K562 (cell line): ENCODE results near the gene PARP15. TPM values are rescaled to one million over a fixed set of nuclear protein-coding genes. Genes with fewer than 3 reads are reported as not detected.

Experiments
- ATAC-seq: fragments of 200-7000 bp; cut with Tn5 transposase; 3 replicates; pipeline ENCODE4 v1.9.1; 2020; ENCODE audit warnings: moderate library complexity
- BruUV-seq: library from RNA; stranded (reverse); fragments of 400-500 nt; replicated peaks from 2 replicates; lab custom pipeline; 2021; lab: Mats Ljungman, UMichigan
- CTCF ChIA-PET: fragments of 300-600 bp; formaldehyde crosslinking; extraction: SDS; loops from one replicate; lab custom pipeline; 2021; ENCODE audit warnings: low intra/inter-chr PET ratio; lab: Yijun Ruan, JAX
- POLR2A ChIA-PET: fragments of 300-600, 350-650 bp; sonication (Branson Sonifier 250); formaldehyde crosslinking; extraction: SDS; loops from one replicate; lab custom pipeline; 2021; ENCODE audit warnings: antibody characterized with exemption, inconsistent platforms; lab: Yijun Ruan, JAX
- DNase-seq, 4 experiments: peaks; one replicate each; pipeline versions ENCODE4 v3.0.0 to v3.0.0-alpha.2; 2011 to 2018; ENCODE audit warnings: low spot score in 3 of 4, mixed read lengths in 3 of 4; ENCODE audit errors: extremely low read depth in 1 of 4
- FAIRE-seq: peaks from 2 replicates; lab custom pipeline; 2011; peaks lifted over from hg19 to GRCh38; lab: Jason Lieb, UNC
- H2AFZ ChIP-seq: 2 replicates; pipeline ENCODE4 v1.6.0; 2011; ENCODE audit warnings: low read depth, low read length, control low read depth, inconsistent platforms
- H3K27ac ChIP-seq: fragments of 200-600 bp; 3 replicates; pipeline ENCODE4 v1.8.0; 2011; ENCODE audit warnings: low read depth, mild to moderate bottlenecking, control low read depth, inconsistent platforms, low read length, moderate library complexity, mixed read lengths; ENCODE audit errors: extremely low read depth
- H3K27me3 ChIP-seq, 2 experiments: fragments of 300-600 bp in 1 of 2; 2 replicates in 1 of 2; 3 replicates in 1 of 2; pipeline versions ENCODE4 v1.6.0 to v1.8.0; 2011; ENCODE audit warnings: inconsistent platforms in 2 of 2, low read length in 2 of 2, mild to moderate bottlenecking in 1 of 2, mixed read lengths in 1 of 2, moderate library complexity in 1 of 2; ENCODE audit not compliant: control insufficient read depth in 2 of 2, insufficient read depth in 2 of 2
- H3K36me3 ChIP-seq: fragments of 300-600 bp; 3 replicates; pipeline ENCODE4 v1.8.0; 2011; ENCODE audit warnings: mild to moderate bottlenecking, low read length, inconsistent platforms; ENCODE audit not compliant: control insufficient read depth, insufficient read depth
- H3K4me1 ChIP-seq, 2 experiments: fragments of 200-600 bp in 1 of 2; replicated peaks in 1 of 2; 2 replicates in 1 of 2; 3 replicates in 1 of 2; pipeline versions ENCODE4 v1.5.1 to v1.8.0; 2011; ENCODE audit warnings: inconsistent platforms in 2 of 2, low read length in 2 of 2, mild to moderate bottlenecking in 1 of 2, mixed read lengths in 1 of 2, moderate library complexity in 1 of 2; ENCODE audit not compliant: control insufficient read depth in 2 of 2, insufficient read depth in 2 of 2
- H3K4me2 ChIP-seq: 2 replicates; pipeline ENCODE4 v1.6.1; 2011; ENCODE audit warnings: low read length, control low read depth, inconsistent platforms, mixed read lengths; ENCODE audit not compliant: insufficient read depth
- H3K4me3 ChIP-seq: fragments of 200-600 bp; sonication (generic), shearing (Covaris generic); 2 replicates; pipeline ENCODE4 v1.5.1; 2016; ENCODE audit warnings: control low read depth, inconsistent platforms
- H3K79me2 ChIP-seq: fragments of 200-600 bp; 3 replicates; pipeline ENCODE4 v1.8.0; 2011; ENCODE audit warnings: low read length, inconsistent platforms; ENCODE audit not compliant: control insufficient read depth, insufficient read depth
- H3K9ac ChIP-seq, 2 experiments: 2 replicates each; pipeline versions ENCODE4 v1.6.0 to v1.6.1; 2011; ENCODE audit warnings: low read depth in 2 of 2, low read length in 2 of 2, control low read depth in 1 of 2, inconsistent platforms in 1 of 2, mild to moderate bottlenecking in 1 of 2, mixed read lengths in 1 of 2; ENCODE audit not compliant: insufficient read depth in 1 of 2
- H3K9me1 ChIP-seq: one replicate; pipeline ENCODE4 v1.6.0; 2011; ENCODE audit warnings: inconsistent platforms, mild to moderate bottlenecking, low read length, moderate library complexity; ENCODE audit not compliant: control insufficient read depth, insufficient read depth
- H3K9me3 ChIP-seq: replicated peaks from 2 replicates; pipeline ENCODE4 v1.5.1; 2011; ENCODE audit warnings: low read depth, low read length, inconsistent platforms; ENCODE audit not compliant: control insufficient read depth, insufficient read depth
- H4K20me1 ChIP-seq: replicated peaks from 2 replicates; pipeline ENCODE4 v1.6.1; 2011; ENCODE audit warnings: low read length, inconsistent platforms, mixed read lengths; ENCODE audit not compliant: control insufficient read depth, insufficient read depth
- ATF1 ChIP-seq, 2 experiments: fragments of 450-650 bp in 1 of 2; IDR thresholded peaks; 2 replicates each; pipeline ENCODE4 v1.6.1; 2016; ENCODE audit warnings: missing compliant biosample characterization in 1 of 2, missing genetic modification characterization in 1 of 2
- CTBP1 ChIP-seq: fragments of 450-650 bp; IDR thresholded peaks from 2 replicates; pipeline ENCODE4 v1.6.1; 2016; ENCODE audit warnings: borderline replicate concordance
- NEUROD1 ChIP-seq: fragments of 150-350 bp; IDR thresholded peaks from 2 replicates; pipeline ENCODE4 v1.6.1; 2014; ENCODE audit warnings: borderline replicate concordance, low read length, low read depth; ENCODE audit not compliant: partially characterized antibody
- NR2C2 ChIP-seq, 2 experiments: fragments of 200-800 bp in 1 of 2; sonication (Bioruptor generic) in 1 of 2; sonication (generic) in 1 of 2; formaldehyde crosslinking in 1 of 2; IDR thresholded peaks; 2 replicates each; pipeline versions ENCODE4 v1.6.1 to v1.8.0; 2016 to 2022; ENCODE audit warnings: mild to moderate bottlenecking in 1 of 2, missing compliant biosample characterization in 1 of 2, missing genetic modification characterization in 1 of 2, missing genetic modification reagents in 1 of 2
- WHSC1 ChIP-seq: IDR thresholded peaks from one replicate; pipeline ENCODE4 v1.6.1; 2012; ENCODE audit warnings: low read length, control low read depth, inconsistent platforms
- ZBTB1 ChIP-seq: sonication (generic); formaldehyde crosslinking; IDR thresholded peaks from 2 replicates; pipeline ENCODE4 v1.8.1; 2023; ENCODE audit warnings: missing genetic modification reagents, low read depth, mild to moderate bottlenecking, borderline replicate concordance
- ZNF146 ChIP-seq: IDR thresholded peaks from one replicate; pipeline ENCODE4 v1.6.1; 2018; ENCODE audit warnings: missing compliant biosample characterization; ENCODE audit not compliant: unreplicated experiment
- ZNF165 ChIP-seq: fragments of 250-450 bp; sonication (Bioruptor Pico); IDR thresholded peaks from 2 replicates; pipeline ENCODE4 v1.4.0; 2020; ENCODE audit warnings: borderline replicate concordance
- ZNF551 ChIP-seq: fragments of 250-450 bp; sonication (Bioruptor Pico); IDR thresholded peaks from 2 replicates; pipeline ENCODE4 v1.5.0; 2021; ENCODE audit warnings: mild to moderate bottlenecking, moderate library complexity
- ZNF583 ChIP-seq: fragments of 250-450 bp; sonication (Bioruptor Pico); IDR thresholded peaks from 2 replicates; pipeline ENCODE4 v1.4.0; 2020
- ZNF717 ChIP-seq: fragments of 250-450 bp; sonication (Bioruptor Pico); IDR thresholded peaks from 2 replicates; pipeline ENCODE4 v1.5.0; 2021
- WGBS: fragments of 100-300 bp; shearing (Covaris generic); methylation state at CpG from one replicate; pipeline ENCODE4 v1.1.6; 2016; ENCODE audit warnings: low coverage, mixed read lengths; ENCODE audit not compliant: insufficient coverage; ENCODE audit errors: missing lambda C conversion rate; 5-methylcytosine and 5-hydroxymethylcytosine counted together
- in situ Hi-C: fragments of 300-500 bp; cut with MboI; formaldehyde crosslinking; loops from 4 replicates; pipeline ENCODE4 v1.15.0; 2018; ENCODE audit warnings: inconsistent platforms, mixed read lengths
- intact Hi-C: fragments of 100-400 bp; cut with micrococcal nuclease; formaldehyde crosslinking; loops from 2 replicates; pipeline ENCODE4 v1.14.2; 2022
- polyA plus RNA-seq, 8 experiments: library from polyadenylated mRNA; depleted of rRNA in 4 of 8; stranded (reverse) in 5 of 8; unstranded in 3 of 8; fragments of >200 nt; fragmentation: Nextera tagmentation in 2 of 8; fragmentation: Illumina TruSeq in 1 of 8; extraction: Ambion mirVana in 2 of 8; extraction: Trizol in 1 of 8; gene quantifications; 2 replicates each; pipeline versions ENCODE4 v1.2.1 to v1.2.3, GENCODE V29; 2011 to 2014; ENCODE audit warnings: inconsistent platforms in 1 of 8, missing spikeins in 1 of 8
- total RNA-seq, 7 experiments: library from RNA; depleted of rRNA in 6 of 7; stranded (reverse); fragments of >200 nt in 6 of 7; fragmentation: Illumina TruSeq in 2 of 7; extraction: Trizol in 2 of 7; gene quantifications; 2 replicates each; pipeline versions ENCODE4 v1.2.1 to v1.2.3, GENCODE V29; 2011 to 2021; ENCODE audit warnings: low replicate concordance in 1 of 7
- TF ChIP-seq, protein P1 (sequence below): IDR thresholded peaks from 2 replicates; pipeline ENCODE4 v1.6.1; 2012; ENCODE audit warnings: low read depth, low read length, improper control_type of control experiment, borderline replicate concordance
- TF ChIP-seq, protein P2 (sequence below): fragments of 200-800 bp; sonication (Bioruptor generic); IDR thresholded peaks from 2 replicates; pipeline ENCODE4 v1.6.1; 2017; ENCODE audit warnings: missing genetic modification characterization, missing compliant biosample characterization
- TF ChIP-seq, protein P3 (sequence below): fragments of 450-650 bp; IDR thresholded peaks from 2 replicates; pipeline ENCODE4 v1.6.1; 2016; ENCODE audit warnings: antibody characterized with exemption
- TF ChIP-seq, protein P4 (sequence below): fragments of 450-650 bp; IDR thresholded peaks from 2 replicates; pipeline ENCODE4 v1.6.1; 2016; ENCODE audit warnings: missing biosample characterization, missing genetic modification characterization

PARP15 gene
- total and polyA plus RNA-seq, 9 of the 15 experiments (the other 6 are each of a cell fraction or from before 2014, with no cell fraction given) = 0.05 to 0.40 (median 0.13) TPM

DNA sequence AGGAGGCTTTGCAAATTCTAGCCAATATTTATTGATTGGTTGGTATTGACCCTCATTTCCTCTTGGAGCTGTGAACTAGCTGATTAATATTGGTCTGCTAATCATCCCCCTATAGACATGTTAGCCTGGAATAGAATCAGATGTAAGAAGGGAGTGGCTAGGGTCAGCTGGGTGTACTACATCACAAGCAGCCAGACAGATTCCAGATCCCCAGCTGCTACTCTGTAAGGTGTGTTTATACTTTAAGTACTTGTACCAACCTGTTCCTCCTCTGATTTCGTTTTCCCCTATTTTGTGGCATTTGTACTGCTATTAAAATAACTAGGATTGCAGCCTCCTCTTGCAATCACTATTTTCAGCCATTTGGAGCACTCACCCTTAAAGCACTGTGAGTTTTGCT lies 49.9 kb downstream of the PARP15 start:
- FAIRE-seq = no peak
- in situ Hi-C loops (no loop called here), intact Hi-C loops (no loop called here)
- ChIA-PET POLR2A (interaction anchor here (0.9 kb wide), 1 partner anchor 11 kb away, joined by 3 read pairs; no protein-coding TSS in a partner anchor), CTCF (no interaction called here)
- Histone ChIP-seq H3K4me3 (no peak overlapping the region), H3K79me2 (no peaks in the 10 kb centered on the region), H3K27me3 (peaks cover 9 to 12% of the 10 kb centered on the region in 2 experiments; a peak in 4 of 5 replicates), H2AFZ (no peak overlapping the region), H4K20me1 (no peaks in the 10 kb centered on the region), H3K36me3 (no peaks in the 10 kb centered on the region), H3K4me1 (no peaks in the 10 kb centered on the region), H3K9me3 (no peaks in the 10 kb centered on the region), H3K9ac (no peak overlapping the region), H3K9me1 (no peaks in the 10 kb centered on the region), H3K4me2 (no peak overlapping the region), H3K27ac (no peak overlapping the region)
- ATAC-seq = no peak
- DNase-seq = no peak
- BruUV-seq = no TSS peak
- WGBS = 0% methylated on average over 1 of the region's 1 CpG
- TF ChIP-seq ATF1 (CRISPR knock-in tag; IDR thresholded peaks at IDR 0.05) (no peak), ATF1 (tag; IDR thresholded peaks at IDR 0.05) (no peak), ZNF146 (CRISPR knock-in tag) (no peak), ZNF583 (CRISPR knock-in tag) (no peak), WHSC1 (no peak), NR2C2 (CRISPR knock-in tag; IDR thresholded peaks at IDR 0.05) (no peak), NR2C2 (tag; IDR thresholded peaks at IDR 0.05) (no peak), CTBP1 (no peak), ZBTB1 (no peak), ZNF551 (CRISPR knock-in tag) (no peak), NEUROD1 (no peak), ZNF165 (CRISPR knock-in tag) (no peak), ZNF717 (no peak)
- TF ChIP-seq, protein P1, sequence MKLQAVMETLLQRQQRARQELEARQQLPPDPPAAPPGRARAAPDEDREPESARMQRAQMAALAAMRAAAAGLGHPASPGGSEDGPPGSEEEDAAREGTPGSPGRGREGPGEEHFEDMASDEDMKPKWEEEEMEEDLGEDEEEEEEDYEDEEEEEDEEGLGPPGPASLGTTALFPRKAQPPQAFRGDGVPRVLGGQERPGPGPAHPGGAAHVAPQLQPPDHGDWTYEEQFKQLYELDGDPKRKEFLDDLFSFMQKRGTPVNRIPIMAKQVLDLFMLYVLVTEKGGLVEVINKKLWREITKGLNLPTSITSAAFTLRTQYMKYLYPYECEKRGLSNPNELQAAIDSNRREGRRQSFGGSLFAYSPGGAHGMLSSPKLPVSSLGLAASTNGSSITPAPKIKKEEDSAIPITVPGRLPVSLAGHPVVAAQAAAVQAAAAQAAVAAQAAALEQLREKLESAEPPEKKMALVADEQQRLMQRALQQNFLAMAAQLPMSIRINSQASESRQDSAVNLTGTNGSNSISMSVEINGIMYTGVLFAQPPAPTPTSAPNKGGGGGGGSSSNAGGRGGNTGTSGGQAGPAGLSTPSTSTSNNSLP = no peak
- TF ChIP-seq, protein P2, sequence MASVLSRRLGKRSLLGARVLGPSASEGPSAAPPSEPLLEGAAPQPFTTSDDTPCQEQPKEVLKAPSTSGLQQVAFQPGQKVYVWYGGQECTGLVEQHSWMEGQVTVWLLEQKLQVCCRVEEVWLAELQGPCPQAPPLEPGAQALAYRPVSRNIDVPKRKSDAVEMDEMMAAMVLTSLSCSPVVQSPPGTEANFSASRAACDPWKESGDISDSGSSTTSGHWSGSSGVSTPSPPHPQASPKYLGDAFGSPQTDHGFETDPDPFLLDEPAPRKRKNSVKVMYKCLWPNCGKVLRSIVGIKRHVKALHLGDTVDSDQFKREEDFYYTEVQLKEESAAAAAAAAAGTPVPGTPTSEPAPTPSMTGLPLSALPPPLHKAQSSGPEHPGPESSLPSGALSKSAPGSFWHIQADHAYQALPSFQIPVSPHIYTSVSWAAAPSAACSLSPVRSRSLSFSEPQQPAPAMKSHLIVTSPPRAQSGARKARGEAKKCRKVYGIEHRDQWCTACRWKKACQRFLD (CRISPR knock-in tag) = no peak
- TF ChIP-seq, protein P3, sequence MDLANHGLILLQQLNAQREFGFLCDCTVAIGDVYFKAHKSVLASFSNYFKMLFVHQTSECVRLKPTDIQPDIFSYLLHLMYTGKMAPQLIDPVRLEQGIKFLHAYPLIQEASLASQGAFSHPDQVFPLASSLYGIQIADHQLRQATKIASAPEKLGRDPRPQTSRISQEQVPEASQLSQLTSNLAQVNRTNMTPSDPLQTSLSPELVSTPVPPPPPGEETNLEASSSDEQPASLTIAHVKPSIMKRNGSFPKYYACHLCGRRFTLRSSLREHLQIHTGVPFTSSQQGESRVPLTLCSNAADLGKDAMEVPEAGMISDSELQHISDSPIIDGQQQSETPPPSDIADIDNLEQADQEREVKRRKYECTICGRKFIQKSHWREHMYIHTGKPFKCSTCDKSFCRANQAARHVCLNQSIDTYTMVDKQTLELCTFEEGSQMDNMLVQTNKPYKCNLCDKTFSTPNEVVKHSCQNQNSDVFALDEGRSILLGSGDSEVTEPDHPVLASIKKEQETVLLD = no peak
- TF ChIP-seq, protein P4, sequence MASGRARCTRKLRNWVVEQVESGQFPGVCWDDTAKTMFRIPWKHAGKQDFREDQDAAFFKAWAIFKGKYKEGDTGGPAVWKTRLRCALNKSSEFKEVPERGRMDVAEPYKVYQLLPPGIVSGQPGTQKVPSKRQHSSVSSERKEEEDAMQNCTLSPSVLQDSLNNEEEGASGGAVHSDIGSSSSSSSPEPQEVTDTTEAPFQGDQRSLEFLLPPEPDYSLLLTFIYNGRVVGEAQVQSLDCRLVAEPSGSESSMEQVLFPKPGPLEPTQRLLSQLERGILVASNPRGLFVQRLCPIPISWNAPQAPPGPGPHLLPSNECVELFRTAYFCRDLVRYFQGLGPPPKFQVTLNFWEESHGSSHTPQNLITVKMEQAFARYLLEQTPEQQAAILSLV (tag) = no peak
